ENCODE measurements around the gene NRSN2.
"Not testable (repeated sequence)": the region's sequence is repeated elsewhere in the genome, so short reads cannot be mapped to it uniquely, and the experiment has no call there.

The NRSN2 gene

DNA sequence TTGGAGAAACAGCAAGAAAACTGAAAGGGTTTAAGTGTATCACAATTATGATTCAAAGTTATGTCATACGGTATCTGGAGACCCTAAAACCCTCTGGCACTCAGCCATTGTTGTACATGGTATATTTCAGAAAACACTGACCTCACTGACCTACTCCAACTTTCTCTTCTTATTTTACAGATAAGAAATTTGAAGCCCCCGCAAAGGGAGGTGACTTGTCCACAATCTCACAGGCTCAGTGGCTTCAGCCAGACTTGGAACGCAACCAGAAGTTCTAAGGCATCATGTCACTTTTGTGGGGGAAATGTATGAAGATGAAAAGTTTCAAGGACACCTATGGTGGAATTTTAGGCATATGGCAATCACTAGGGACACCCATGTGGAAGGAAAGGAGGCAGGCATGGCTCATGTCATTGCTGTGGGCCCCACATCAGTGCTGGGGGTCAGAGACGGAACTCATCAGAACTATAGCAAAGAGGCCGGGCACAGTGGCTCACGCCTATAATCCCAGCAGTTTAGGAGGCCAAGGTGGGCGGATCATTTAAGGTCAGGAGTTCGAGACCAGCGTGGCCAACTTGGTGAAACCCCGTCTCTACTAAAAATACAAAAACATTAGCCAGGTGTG lies 28.5 kb downstream of the NRSN2 start:
- no peak for DNase-seq

DNA sequence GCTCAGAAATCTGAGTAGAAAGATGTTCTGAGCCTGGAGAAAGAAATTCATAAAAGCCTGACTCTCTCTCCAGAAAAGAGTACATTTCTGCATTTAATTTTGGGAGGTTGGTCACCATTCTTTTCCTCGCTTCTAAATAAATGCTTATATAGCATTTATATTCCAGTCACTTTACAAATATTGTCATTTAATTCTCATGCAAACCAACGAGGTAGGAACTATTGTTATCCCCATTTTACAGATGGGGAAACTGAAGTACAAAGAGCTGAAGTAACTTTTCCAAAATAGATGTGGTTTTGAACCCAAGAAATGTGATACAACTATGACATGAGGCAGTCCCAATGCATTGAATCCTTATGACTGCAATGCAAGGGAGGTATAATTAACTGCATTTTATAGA lies 29.2 kb downstream of the NRSN2 start:
- DNase-seq: no peak

DNA sequence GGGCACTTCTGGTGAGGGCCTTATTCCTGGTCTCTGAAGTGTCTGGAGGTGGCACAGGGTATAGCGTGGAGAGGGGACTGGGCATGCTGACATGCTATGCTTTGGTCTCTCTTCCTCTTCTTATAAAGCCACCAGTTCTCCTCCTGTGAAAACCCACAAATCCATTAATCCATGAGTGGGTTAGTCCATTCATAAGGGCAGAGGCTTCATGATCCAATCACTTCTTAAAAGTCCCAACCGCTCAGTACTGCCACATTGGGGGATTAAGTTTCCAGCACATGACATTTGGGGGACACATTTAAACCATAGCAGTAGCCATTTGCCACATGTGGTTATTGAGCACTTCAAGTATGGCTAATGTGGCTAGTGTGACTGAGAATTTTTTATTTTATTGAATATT lies 29.8 kb downstream of the NRSN2 start:
- no peak for DNase-seq

DNA sequence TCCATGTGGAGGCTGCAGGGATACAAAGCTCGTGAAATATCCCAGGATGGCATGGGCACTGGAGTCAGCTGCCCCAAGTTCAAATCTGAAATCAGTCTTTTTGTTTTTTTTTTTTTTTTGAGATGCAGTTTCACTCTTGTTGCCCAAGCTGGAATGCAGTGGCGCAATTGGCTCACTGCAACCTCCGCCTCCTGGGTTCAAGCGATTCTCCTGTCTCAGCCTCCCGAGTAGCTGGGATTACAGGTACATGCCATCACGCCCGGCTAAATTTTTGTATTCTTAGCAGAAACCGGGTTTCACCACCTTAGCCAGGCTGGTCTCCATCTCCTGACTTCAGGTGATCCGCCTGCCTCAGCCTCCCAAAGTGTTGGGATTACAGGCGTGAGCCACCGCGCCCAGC lies 30.7 kb downstream of the NRSN2 start:
- not testable (repeated sequence) for DNase-seq

DNA sequence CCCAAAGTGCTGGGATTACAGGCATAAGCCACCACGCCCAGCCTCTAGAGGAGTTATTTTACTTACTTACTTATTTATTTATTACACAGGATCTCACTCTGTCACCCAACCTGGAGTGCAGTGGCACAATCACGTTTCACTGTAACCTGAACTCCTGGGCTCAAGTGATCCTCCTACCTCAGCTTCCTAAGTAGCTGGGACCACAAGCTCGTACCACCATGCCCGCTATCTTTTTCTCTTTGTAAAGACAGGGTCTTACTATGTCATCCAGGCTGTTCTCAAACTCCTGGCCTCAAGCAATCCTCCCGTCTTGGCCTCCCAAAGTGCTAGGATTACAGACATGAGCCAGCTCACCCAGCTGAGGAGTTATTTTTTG lies 32.0 kb downstream of the NRSN2 start:
- no peak for DNase-seq

DNA sequence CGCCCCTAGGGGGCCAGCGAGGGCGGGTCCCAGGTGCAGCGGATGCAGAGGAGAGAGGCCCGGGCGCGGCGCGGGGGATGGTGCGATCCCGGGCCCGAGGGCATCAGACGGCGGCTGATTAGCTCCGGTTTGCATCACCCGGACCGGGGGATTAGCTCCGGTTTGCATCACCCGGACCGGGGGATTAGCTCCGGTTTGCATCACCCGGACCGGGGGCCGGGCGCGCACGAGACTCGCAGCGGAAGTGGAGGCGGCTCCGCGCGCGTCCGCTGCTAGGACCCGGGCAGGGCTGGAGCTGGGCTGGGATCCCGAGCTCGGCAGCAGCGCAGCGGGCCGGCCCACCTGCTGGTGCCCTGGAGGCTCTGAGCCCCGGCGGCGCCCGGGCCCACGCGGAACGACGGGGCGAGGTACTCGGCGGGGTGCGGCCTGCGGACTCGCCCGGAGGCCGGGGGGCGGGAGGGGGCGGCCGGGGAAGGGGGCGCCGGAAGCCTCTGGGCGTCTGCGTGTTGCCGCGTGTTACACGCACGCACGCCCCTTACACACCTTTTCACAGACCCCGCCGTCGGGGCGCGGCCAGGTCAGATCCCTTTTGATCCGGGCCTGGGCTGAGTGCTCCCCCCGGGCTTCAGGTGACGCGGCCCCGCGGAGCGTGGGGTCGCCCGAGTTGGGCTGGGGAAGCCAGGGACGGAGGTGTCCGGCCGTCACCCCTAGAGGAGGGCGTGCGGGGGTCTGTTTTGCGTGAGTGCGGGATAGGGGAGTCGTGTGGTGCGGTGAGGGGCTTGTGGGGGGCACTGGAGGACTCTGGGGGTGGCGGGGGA lies 34.1 kb downstream of the NRSN2 start:
- peak; percentile 23 to 59 (median 37) for DNase-seq

DNA sequence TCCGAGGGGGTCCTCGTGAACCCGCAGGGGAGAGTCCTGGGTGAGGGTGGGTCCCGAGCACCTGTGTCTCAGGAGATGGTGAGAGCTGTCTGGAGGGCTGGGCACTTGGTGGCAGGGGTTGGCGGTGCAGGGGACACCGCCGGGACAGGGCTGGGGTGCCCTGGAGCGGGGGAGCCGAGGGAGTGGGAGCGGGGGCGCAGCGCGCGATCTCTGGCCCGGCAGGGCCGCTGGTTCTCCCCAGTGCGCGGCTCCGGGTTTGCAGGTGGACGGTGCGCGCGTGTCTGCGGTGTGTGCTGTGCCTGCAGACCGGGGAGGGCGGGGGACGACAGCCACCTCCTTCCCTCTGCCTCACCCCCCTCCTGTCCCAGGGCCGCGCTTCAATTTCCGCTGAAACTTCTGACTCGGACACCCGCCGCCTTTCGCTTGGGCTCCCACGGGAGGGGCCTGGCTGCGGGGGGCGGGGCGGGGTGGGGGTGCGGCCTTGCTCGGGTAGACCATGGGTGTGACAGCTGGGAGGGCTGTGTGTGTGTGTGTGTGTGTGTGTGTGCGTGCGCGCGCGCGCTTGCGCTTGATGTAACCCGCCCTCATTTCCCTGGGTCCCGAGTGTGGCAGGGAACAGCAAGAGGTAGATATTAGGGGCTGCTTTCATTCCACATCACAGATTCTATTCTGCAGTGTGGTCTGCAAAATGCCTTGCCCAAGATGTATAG lies 34.8 kb downstream of the NRSN2 start:
- peak in 3 of 4 experiments; percentile 37 to 60 (median 52) for DNase-seq

DNA sequence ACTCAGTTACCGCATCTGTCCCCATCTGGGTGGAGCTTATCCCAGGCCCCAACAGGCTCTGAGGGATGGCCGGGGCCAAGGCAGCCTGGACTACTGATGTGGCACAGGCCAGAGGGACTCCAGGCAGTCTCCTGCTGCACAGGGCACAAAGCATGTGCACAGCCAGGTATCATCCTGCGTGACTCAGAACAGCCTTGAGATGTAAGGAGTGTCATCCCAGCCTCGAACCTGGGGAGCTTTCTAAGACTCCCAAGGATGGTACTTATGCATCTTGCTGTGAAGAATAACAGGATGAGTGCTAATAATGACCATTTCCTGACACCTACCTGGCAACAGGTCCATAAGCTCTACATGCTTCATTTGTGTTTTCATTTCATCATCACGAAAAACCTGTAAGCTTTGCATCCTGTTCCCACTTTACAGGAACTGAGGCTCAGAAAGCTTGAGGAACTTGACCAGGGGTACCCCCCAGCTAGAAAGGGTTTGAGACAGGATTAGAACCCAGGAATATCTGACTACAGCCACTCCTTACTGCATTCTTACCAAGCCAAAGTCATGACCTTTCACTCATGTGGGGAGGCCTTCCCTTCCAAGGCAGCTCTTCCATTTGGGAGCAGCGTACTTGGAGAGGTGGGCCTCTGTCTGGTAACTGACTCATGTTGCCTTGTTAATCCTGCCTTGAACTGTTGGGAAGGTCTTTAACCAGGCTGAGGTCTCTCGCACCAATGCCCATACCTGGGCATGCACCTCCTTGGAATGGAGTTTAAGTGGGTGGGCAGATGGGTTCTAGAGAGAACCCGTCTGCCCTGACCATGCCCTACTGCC lies 35.6 kb downstream of the NRSN2 start:
- no peak for DNase-seq

DNA sequence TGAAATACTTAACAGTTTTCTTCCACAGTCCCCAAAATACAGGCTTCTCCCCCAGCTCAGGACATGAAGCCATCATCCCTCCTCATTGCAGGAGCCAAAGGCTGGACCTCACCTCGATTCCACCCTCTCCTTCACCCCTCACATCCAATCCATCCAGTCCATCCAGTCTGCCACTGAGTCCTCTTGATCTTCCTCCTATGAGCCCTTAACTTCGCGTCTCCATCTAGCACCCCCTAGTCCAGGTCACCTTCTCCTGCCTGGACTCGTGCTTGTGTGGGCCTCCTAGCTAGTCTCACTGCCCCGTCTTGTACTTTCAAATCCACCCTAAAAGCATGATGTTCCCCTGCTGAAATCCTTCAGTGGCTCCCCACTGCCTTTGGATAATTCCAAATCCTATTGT lies 37.0 kb downstream of the NRSN2 start:
- DNase-seq: no peak

DNA sequence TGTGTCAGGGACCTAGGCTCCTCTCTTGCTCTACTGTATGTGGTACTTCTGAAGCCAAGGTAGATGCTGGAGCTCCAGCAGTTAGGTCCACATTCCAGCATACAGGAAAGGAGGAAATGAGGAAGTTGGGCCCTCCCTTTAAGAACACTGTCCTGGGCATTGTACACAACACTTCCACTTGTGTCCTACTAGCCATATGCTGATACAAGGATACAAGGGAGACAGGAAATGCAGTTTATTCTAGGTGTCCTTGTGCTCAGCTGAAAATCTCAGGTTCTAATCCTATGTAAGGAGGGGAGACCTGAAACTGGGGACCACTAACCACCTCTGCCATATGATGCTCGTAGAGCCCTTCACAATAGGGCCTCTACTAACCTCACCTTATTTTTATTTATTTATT lies 37.8 kb downstream of the NRSN2 start:
- no peak for DNase-seq

DNA sequence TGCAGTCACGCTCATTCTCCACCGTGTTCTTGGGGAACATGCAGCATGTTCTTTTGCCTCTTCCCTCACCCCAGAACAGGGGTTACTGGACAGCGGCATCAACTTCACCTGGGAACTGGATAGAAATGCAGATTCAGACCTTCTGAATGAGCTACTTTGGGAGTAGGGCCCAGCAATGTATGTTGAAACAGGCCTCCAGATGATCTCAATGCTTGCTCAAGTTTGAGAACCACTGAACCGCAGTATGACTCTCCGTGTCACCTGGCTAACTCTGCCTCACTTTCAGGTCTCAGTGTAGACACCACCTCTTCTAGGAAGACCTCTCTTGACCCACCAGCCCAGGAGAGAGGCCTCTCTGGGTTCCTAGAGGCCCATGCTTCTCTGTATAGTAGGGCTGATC lies 38.5 kb downstream of the NRSN2 start:
- DNase-seq: no peak

DNA sequence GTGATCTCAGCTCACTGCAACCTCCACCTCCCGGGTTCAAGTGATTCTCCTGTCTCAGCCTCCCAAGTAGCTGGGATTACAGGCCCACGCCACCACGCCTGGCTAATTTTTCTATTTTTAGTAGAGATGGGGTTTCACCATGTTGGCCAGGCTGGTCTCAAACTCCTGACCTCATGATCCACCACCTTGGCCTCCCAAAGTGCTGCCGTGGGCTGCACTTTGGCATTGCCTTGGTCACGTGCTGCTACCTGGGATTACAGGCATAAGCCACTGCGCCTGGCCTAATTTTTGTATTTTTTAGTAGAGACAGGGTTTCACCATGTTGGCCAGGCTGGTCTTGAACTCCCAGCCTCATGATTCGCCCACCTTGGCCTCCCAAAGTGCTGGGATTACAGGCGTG lies 39.7 kb downstream of the NRSN2 start:
- DNase-seq: not testable (repeated sequence)

DNA sequence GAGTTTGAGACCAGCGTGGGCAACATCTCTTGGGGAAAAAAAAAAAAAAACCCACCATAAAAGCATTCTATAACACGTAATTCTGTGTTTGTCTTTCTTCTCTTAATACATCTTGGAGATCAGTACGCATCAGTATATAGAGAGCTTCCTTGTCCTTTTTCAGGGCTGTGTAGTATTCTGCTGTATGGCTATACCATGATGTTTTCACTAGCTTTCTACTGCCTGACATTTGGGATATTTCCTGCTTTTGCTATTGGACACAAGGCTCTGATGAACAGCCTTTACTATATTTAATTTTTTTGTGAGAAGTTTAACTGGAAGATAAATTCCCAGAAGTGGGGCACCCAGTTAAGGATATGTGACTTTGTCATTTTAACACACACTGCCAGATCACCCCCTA lies 40.6 kb downstream of the NRSN2 start:
- DNase-seq: no peak

DNA sequence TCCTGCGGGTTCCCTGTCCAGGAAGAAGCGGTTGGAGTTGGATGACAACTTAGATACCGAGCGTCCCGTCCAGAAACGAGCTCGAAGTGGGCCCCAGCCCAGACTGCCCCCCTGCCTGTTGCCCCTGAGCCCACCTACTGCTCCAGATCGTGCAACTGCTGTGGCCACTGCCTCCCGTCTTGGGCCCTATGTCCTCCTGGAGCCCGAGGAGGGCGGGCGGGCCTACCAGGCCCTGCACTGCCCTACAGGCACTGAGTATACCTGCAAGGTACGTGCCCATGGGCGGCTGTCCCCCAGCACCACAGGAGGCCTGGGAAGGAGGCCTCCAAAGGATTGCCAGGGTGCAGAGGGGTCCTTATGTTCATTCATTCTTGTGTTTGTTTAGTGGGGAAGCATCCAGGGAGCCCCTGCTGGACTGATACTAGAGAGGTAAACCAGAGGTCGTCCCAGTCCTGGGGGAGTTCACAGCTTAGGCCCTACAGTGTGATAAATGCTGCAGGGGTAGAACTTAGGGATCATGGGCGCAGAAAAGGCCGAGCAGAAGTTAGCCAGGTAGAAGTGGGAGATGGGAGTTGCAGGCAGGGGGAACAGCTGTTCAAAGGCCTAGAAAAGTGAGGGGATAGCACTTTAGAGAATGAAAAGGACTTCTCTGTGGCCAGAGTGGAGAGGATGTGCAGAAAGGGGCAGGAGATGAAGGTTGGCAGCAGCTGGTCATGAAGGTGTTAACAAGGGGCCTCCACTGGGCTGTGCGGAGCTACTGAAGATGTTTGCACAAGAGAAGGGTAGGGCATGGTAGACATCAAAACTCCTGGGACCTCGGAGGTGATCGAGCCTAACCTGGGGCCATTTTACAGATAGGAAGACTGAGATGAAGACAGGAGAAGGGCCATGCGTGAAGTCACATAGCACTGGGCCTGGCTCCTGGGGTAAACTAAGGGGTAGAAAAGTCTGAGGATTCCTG lies 41.4 kb downstream of the NRSN2 start:
- DNase-seq: no peak

DNA sequence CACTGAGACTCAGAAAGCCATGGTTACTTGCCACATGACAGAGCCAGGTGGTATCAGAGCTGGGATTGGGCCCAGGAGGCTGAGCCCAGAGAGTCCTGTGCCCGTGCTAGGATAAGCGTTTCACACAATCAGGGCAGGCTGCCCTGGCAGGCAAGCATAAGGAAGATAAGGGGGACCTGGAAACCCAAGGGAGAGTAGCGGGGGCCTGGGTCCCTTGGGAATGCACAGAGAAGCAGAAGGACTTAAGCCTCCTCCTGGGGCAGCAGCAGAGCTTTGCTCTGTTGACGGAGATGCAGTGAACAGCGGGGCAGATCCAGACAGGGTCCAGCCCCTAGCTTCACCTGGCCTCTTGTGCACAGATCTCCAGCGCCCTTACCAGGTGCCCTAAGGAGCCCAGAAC lies 42.3 kb downstream of the NRSN2 start:
- DNase-seq: no peak

DNA sequence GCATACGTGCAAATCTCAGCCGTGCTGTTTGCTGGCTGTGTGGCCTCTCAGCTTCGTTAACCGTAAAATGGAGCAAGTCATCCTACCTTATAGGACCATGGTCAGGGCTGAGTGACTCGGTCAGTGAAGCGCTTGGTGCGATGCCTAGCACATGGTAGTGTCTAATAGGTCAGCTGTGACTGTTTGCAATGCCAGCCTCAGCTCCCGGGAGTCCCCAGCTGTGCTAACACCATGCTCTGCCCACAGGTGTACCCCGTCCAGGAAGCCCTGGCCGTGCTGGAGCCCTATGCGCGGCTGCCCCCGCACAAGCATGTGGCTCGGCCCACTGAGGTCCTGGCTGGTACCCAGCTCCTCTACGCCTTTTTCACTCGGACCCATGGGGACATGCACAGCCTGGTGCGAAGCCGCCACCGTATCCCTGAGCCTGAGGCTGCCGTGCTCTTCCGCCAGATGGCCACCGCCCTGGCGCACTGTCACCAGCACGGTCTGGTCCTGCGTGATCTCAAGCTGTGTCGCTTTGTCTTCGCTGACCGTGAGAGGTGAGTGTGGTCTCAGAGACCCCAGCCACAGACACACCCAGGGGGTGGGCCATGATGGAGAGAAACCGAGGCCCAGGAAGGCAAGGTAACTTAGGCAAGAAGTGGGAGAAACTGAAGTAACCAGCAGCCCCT lies 44.3 kb downstream of the NRSN2 start:
- no peak for DNase-seq

DNA sequence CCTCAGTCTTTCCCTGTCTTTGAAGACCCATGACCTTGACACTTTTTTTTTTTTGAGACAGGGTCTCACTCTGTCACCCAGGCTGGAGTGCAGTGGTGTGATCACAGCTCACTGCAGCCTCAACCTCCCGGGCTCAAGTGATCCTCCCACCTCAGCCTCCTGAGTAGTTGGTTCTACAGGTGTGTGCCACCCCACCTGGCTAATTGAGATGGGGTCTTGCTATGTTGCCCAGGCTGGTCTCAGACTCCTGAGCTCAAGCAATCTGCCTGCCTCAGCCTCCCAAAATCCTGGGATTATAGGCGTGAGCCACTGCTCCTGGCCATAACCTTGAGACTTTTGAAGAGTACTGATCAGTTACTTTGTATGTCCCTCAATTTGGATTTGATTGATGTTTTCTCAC lies 46.4 kb downstream of the NRSN2 start:
- not testable (repeated sequence) for DNase-seq

DNA sequence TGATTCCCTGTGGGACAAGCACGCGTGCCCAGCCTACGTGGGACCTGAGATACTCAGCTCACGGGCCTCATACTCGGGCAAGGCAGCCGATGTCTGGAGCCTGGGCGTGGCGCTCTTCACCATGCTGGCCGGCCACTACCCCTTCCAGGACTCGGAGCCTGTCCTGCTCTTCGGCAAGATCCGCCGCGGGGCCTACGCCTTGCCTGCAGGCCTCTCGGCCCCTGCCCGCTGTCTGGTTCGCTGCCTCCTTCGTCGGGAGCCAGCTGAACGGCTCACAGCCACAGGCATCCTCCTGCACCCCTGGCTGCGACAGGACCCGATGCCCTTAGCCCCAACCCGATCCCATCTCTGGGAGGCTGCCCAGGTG lies 49.3 kb downstream of the NRSN2 start:
- no peak for DNase-seq

DNA sequence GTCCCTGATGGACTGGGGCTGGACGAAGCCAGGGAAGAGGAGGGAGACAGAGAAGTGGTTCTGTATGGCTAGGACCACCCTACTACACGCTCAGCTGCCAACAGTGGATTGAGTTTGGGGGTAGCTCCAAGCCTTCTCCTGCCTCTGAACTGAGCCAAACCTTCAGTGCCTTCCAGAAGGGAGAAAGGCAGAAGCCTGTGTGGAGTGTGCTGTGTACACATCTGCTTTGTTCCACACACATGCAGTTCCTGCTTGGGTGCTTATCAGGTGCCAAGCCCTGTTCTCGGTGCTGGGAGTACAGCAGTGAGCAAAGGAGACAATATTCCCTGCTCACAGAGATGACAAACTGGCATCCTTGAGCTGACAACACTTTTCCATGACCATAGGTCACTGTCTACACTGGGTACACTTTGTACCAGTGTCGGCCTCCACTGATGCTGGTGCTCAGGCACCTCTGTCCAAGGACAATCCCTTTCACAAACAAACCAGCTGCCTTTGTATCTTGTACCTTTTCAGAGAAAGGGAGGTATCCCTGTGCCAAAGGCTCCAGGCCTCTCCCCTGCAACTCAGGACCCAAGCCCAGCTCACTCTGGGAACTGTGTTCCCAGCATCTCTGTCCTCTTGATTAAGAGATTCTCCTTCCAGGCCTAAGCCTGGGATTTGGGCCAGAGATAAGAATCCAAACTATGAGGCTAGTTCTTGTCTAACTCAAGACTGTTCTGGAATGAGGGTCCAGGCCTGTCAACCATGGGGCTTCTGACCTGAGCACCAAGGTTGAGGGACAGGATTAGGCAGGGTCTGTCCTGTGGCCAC lies 49.9 kb downstream of the NRSN2 start:
- no peak for DNase-seq

DNA sequence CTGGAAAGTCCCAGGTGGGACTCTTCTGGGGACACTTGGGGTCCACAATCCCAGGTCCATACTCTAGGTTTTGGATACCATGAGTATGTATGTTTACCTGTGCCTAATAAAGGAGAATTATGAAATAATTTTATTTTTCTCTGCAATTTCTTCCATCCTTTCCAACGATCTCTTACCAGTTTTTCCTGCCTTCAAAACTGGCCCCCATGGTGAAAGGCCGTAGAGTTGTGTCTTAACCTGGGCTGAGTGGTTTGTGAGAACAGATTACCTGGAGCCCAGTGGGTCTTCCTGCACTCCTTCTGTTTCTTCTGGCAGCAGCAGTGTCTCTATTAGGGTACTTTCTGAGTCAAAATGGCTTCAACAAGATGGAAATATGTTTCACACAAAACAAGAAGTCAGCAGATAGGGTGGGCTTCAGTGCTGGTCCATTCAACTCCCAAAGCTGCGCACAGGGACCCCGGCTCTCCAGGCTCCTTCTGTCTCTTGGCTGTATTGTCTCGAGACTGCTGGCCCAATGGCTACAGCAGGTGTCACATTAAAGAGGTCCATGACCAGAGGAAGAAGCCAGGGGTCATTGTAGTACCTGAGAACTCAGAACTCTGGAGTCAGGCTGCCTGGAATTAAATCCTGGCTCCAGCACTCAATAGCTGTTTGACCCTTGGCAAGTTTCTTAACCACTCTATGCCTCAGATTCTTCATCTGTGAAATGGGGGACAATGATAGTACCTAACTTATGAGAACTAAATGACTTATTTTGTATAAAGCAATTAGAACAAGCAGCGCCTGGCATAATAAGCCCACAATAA lies 50.7 kb downstream of the NRSN2 start:
- DNase-seq: no peak

Data from activated naive CD4-positive, alpha-beta T cell (primary cell).